NOMO-1 treated with dmso at 0.1 percent for 144 hours (cell line): ENCODE data around the gene MAP4K5.

Experiments used
- DNase-seq: peaks from one replicate; lab custom pipeline; 2025; ENCODE audit not compliant: unreplicated experiment; lab: John Stamatoyannopoulos, UW

Gene MAP4K5

GRCh38 chr14:50402965-50403364 is 129.4 kb downstream of the MAP4K5 start:
- no peak for DNase-seq

GRCh38 chr14:50400461-50400860 is 131.9 kb downstream of the MAP4K5 start:
- DNase-seq = no peak

- no peak for DNase-seq
Measured at GRCh38 chr14:50399251-50400032, 132.9 kb downstream of the MAP4K5 start.

GRCh38 chr14:50398189-50398580 is 134.2 kb downstream of the MAP4K5 start:
- DNase-seq = no peak

- no peak for DNase-seq
Measured at GRCh38 chr14:50397390-50398188, 134.8 kb downstream of the MAP4K5 start.

GRCh38 chr14:50396631-50397389 is 135.6 kb downstream of the MAP4K5 start, which contains the start of gene CDKL1:
CDKL1 (minus strand) TSS chr14:50396881; CDS start chr14:50395868, 1,013 bp downstream.
- no peak for DNase-seq

- DNase-seq = no peak
Measured at GRCh38 chr14:50395448-50395847, 136.9 kb downstream of the MAP4K5 start.

GRCh38 chr14:50394713-50395112 is 137.7 kb downstream of the MAP4K5 start:
- DNase-seq = no peak

GRCh38 chr14:50389668-50390441 is 142.5 kb downstream of the MAP4K5 start:
- DNase-seq = no peak

GRCh38 chr14:50388256-50388931 is 144.0 kb downstream of the MAP4K5 start:
- no peak for DNase-seq

- DNase-seq = no peak
Measured at GRCh38 chr14:50387548-50387947, 144.8 kb downstream of the MAP4K5 start.

- DNase-seq = no peak
Measured at GRCh38 chr14:50383618-50384225, 148.6 kb downstream of the MAP4K5 start.

GRCh38 chr14:50381823-50382287 is 150.5 kb downstream of the MAP4K5 start:
- DNase-seq = no peak

GRCh38 chr14:50381008-50381407 is 151.4 kb downstream of the MAP4K5 start:
- no peak for DNase-seq

GRCh38 chr14:50380455-50380854 is 151.9 kb downstream of the MAP4K5 start:
- no peak for DNase-seq

- no peak for DNase-seq
Measured at GRCh38 chr14:50379563-50379962, 152.8 kb downstream of the MAP4K5 start.

- no peak for DNase-seq
Measured at GRCh38 chr14:50377550-50378085, 154.8 kb downstream of the MAP4K5 start.

- no peak for DNase-seq
Measured at GRCh38 chr14:50375760-50376159, 156.6 kb downstream of the MAP4K5 start.

GRCh38 chr14:50373959-50374358 is 158.4 kb downstream of the MAP4K5 start:
- DNase-seq = no peak
